GM12873 (cell line): ENCODE data around the gene PLGRKT.

Experiments
- TF ChIP-seq, protein P1 (sequence below): IDR thresholded peaks from 2 replicates; pipeline ENCODE4 v1.5.1; 2012; ENCODE audit warnings: low read depth, mild to moderate bottlenecking, moderate library complexity, low read length, control low read depth; ENCODE audit not compliant: insufficient read depth; ENCODE audit errors: missing control alignments

PLGRKT gene

DNA sequence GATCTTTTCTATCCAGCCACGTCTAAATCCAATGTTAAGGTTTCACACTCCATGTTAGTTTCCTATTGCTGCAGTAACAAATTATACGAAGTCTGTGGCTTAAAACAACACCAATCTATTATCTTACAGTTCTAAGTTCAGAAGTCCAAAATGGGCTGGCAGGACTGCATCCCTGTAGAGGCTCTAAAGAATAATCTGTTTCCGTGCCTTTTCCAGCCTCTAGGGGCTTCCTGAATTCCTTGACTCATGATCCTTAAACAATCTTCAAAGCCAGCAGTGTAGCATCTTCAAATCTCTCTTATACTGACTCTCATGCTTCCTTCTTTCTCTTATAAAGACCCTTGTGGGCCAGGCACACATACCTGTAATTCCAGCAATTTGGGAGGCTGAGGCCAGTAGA, 6.8 kb downstream of the PLGRKT start:
- TF ChIP-seq, protein P1, sequence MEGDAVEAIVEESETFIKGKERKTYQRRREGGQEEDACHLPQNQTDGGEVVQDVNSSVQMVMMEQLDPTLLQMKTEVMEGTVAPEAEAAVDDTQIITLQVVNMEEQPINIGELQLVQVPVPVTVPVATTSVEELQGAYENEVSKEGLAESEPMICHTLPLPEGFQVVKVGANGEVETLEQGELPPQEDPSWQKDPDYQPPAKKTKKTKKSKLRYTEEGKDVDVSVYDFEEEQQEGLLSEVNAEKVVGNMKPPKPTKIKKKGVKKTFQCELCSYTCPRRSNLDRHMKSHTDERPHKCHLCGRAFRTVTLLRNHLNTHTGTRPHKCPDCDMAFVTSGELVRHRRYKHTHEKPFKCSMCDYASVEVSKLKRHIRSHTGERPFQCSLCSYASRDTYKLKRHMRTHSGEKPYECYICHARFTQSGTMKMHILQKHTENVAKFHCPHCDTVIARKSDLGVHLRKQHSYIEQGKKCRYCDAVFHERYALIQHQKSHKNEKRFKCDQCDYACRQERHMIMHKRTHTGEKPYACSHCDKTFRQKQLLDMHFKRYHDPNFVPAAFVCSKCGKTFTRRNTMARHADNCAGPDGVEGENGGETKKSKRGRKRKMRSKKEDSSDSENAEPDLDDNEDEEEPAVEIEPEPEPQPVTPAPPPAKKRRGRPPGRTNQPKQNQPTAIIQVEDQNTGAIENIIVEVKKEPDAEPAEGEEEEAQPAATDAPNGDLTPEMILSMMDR: no peak

DNA sequence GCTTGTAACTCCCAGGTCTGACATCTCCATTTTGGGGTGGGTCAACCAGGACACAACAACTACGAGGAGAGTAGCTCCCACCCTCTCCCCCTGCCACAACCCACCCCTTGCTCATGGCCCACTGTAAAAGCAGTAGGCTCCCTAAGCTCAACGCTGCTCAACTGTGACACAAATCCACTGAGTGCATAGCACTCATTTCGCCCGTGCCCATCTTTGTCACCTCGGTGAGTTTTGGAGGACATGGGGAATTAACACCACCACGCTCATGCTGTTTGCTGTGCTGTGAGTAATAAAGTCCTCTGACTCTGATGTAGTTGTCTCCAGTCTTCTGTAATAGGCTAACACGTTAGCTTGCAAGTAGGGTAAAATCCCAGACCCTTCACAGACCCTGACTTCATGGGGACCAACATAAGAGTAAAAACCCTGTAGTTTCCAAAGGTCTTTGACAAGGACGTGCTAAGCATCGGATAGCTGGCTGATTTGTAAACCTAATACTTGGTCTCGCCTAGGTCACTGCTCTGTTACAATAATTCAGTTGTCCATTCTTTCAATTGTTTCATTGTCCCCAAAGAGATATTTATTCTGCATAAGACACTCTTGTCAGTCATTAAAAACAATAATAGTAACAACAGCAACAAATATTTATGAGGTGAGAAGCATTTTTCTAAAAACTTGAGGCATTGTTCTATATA, 7.7 kb downstream of the PLGRKT start:
- TF ChIP-seq, protein P1: no peak

DNA sequence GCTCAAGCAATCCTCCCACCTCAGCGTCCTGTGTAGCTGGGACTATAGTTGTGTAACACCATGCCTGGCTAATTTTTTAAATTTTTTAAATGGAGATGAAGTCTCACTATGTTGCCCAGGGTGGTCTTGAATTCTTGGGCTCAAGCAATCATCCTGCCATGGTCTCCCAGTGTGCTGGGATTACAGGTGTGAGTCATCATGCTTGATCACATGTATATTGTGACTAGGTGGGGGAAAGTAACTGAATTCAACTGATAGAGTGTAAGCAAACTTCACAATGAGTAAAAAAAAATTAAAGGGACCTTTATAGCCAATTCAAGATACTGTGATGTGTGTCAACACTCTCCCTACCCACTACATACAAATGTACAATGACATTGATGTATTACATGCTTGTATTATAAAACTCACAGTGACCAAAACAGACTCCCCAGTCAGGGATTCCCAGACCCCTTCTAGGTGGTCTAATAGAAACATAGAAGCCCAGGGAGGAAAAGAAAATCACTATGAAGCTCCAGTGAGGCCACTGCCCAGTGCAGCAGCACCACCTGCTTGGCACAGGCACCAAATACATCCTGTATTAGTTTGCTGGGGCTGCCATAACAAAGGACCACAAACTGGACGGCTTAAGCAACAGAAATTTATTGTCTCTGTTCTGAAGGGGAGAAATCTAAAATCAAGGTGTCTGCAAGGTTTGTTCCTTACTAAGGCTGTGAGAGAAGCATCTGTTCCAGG, 8.8 kb downstream of the PLGRKT start:
- TF ChIP-seq, protein P1: no peak

DNA sequence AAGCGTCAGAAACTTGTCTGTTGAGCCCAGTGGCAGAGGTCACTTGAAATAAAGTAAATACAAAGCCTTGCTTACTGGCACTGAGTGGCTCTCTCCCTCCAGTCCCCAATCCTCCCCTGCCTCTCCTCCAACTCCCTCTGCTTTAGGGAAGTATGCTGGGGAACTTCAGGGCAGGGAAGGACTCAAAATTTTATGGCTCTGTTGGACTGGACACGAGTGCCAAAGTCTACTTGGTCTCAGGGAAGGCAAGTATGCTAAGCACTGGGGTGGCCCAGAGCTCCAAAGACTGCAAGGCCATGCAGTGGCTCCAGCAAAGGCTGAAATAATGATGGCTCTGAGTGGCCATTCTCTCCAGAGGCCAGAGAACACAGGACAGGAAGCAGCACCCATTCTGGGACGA, 9.6 kb downstream of the PLGRKT start:
- TF ChIP-seq, protein P1: no peak

DNA sequence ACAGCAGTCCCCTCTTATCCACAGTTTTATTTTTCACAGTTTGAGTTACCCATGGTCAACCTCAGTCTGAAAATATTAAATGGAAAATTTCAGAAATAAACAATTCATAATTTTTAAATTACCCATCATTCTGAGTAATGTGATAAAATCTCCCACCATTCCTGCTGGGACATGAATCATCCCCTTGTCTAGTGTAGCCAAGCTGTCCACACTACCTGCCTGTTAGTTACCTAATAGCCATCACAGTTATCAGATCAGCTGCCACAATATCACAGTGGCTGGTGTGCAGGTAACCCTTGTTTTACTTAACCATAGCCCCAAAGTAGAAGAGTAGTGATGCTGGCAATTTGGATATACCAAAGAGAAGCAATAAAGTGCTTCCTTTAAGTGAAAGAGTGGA, 10.7 kb downstream of the PLGRKT start:
- TF ChIP-seq, protein P1: no peak

DNA sequence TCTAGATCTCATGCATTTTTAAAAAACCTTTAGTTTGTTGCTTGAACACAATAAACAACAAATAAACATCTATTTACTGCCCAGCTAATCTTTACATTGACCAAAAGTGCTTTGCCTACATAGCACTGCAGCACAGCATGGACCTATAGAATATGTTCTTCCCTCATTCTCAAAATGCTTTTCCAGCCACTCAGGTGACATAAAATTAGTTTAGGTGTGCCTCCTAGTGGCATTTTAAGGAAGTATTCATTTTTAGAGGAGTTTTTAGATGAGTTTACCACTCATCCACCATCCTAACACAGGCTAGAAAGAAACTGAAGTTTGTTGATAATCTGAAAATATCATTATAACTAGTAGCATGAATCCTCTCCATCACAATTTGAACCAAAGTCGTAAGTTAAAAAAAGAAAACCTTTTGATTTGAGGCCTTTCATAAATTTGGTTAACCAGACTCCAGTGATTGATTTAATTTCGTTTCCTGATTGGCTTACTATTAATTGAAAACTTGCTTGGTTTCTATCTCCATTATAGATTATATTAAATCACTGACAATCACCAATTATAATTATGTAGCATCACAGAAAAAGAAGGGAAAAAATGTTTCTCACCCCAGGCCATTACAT, 12.6 kb downstream of the PLGRKT start:
- TF ChIP-seq, protein P1: peak; percentile 53

DNA sequence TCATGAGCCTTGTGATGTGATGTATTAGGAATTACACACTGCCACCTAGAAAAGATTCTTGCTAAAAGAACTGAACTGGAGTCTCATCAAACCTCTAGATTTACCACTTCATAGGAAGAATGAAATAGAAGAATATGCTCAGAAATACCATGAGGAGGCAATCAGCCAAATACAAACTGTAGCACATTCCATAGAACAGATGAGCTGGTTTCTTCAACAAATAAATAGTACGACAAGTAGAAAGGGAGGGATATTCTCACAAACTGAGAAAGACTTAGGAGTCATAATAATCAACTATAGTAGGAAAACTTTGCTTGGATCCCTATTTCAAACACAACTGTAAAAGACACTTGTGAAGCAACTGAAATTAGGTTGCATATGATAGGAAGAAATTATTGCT, 15.4 kb downstream of the PLGRKT start:
- TF ChIP-seq, protein P1: no peak
